Kidney epithelial cell (primary cell): ENCODE data around the gene PTCH1. TPM values are rescaled to one million over a fixed set of nuclear protein-coding genes. Genes with fewer than 3 reads are reported as not detected.

Source experiments
- DNase-seq: peaks from one replicate; pipeline ENCODE4 v3.0.0-alpha.2; 2010; ENCODE audit warnings: low read depth
- H3K27me3 ChIP-seq: 2 replicates; pipeline ENCODE4 v1.6.0; 2011; ENCODE audit warnings: low read length; ENCODE audit not compliant: control insufficient read depth, insufficient read depth
- H3K36me3 ChIP-seq: 2 replicates; pipeline ENCODE4 v1.5.1; 2011; ENCODE audit warnings: low read length; ENCODE audit not compliant: control insufficient read depth, insufficient read depth
- H3K4me3 ChIP-seq: 2 replicates; pipeline ENCODE4 v1.5.1; 2011; ENCODE audit warnings: low read depth, mild to moderate bottlenecking, control low read depth, low read length
- CTCF ChIP-seq: IDR thresholded peaks from 2 replicates; pipeline ENCODE4 v1.5.1; 2011; ENCODE audit warnings: mild to moderate bottlenecking, moderate library complexity, low read length, control low read depth, inconsistent platforms; ENCODE audit not compliant: insufficient read depth, poor library complexity, severe bottlenecking
- total RNA-seq: library from RNA; depleted of rRNA; stranded (reverse); fragments of >200 nt; gene quantifications from 2 replicates; pipeline ENCODE4 v1.2.3, GENCODE V29; 2015

PTCH1 gene
- total RNA-seq, 1 donor from 2014 or later = 2.8 TPM

GRCh38 chr9:95504053-95504963 lies 12.5 kb downstream of the PTCH1 start:
- H3K36me3 ChIP-seq = no peaks in the 10 kb centered on the region
- H3K27me3 ChIP-seq = no peaks in the 10 kb centered on the region
- no peak for DNase-seq
- TF ChIP-seq CTCF = no peak
- no peak overlapping the region for H3K4me3 ChIP-seq

- no peak overlapping the region for H3K4me3 ChIP-seq
- H3K27me3 ChIP-seq = no peaks in the 10 kb centered on the region
- no peak for DNase-seq
- no peaks in the 10 kb centered on the region for H3K36me3 ChIP-seq
- TF ChIP-seq CTCF = no peak
These were observed 13.4 kb downstream of the PTCH1 start for GRCh38 chr9:95503369-95503768.

- no peak for DNase-seq
- Histone ChIP-seq H3K4me3 (no peak overlapping the region), H3K27me3 (no peaks in the 10 kb centered on the region), H3K36me3 (no peaks in the 10 kb centered on the region)
- no peak for TF ChIP-seq CTCF
These were observed 14.5 kb downstream of the PTCH1 start for GRCh38 chr9:95502248-95502647.

GRCh38 chr9:95499847-95500246 lies 16.9 kb downstream of the PTCH1 start:
- Histone ChIP-seq H3K4me3 (no peak overlapping the region), H3K36me3 (no peaks in the 10 kb centered on the region), H3K27me3 (no peaks in the 10 kb centered on the region)
- no peak for DNase-seq
- TF ChIP-seq CTCF = no peak

- DNase-seq = no peak
- no peak for TF ChIP-seq CTCF
These were observed 17.6 kb downstream of the PTCH1 start for GRCh38 chr9:95499046-95499676.

GRCh38 chr9:95498641-95499040 lies 18.1 kb downstream of the PTCH1 start:
- no peaks in the 10 kb centered on the region for H3K27me3 ChIP-seq
- H3K4me3 ChIP-seq = no peak overlapping the region
- DNase-seq = no peak
- no peak for TF ChIP-seq CTCF
- no peaks in the 10 kb centered on the region for H3K36me3 ChIP-seq

More at GRCh38 chr9:95499046-95499676, 17.6 kb downstream of the PTCH1 start:
- H3K36me3 ChIP-seq = no peaks in the 10 kb centered on the region
- no peak overlapping the region for H3K4me3 ChIP-seq
- H3K27me3 ChIP-seq = no peaks in the 10 kb centered on the region
